GM21619 (cell line): ENCODE measurements around the gene MYL11.
A peak's percentile ranks its signal among the peaks of the same experiment; 100 is the strongest.

ENCODE experiments used
- ATAC-seq: cut with Tn5 transposase; IDR thresholded peaks from one replicate; pipeline ENCODE4 v1.9.1; 2021; ENCODE audit not compliant: unreplicated experiment

The MYL11 gene

DNA sequence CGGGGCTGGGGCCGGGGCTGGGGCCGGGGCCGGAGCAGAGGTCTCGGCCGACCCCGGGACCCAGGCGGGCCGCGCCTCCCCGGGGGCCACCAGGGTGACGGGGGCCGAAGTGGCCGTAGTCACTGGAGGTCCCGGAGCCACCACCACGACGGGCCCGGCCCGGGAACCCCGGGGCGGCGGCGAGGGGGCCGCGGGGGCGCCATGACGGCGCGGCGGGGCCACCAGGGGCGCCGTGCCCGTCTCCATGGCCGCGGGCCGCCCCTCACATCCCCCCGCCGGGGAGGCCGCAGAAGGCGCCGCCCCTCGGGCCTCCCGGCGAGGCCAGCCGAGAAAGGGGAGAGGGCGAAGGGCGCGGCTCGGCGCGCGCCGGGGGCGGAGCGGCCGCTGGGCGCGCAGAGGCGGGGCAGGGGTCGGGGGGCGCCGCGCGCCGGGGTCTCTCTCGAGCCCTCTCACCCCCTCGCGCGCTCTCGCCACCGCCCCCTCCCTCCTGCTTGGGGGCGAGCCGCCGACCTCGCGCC is 4.6 kb upstream of the MYL11 start:
- ATAC-seq, result peak; percentile 2

DNA sequence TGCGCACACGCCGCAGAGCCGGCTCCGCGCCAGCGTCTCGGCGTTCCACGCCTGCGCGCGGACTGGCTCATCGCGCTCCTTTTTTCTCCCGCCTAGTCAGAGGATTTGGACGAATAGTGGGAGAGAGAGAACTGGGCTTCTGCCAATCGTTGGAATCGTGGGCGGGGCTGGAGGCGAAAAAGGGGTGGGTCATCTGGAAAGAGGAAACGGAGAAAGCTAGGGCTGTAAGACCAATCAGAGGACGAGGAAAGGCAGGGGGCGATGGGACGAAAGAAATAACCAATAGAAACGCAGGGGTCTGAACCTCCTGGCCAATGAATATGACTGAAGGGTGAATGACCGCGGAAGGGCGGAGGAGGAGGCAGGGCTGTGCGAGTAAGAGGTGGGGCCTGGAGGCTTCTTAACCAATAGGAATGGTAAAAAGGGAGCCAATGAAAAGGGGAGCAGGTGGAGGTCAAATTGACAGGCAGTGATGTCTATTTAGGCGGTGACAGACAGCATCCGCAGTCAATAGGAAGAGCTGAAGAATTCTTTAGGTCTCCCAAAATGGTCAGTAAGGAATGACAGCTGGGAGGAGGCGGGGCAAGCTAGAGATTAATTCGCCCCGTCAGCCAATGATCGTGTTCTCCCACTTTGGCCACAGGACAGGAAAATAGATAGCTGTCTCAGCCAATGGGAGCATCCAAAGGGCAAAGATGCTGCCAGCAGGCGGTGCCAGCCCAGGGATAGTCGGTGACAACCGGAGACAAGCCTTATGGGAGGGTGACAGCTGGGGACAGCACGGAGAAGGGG is 4.0 kb upstream of the MYL11 start, which contains the start of gene TBC1D10B:
TBC1D10B (minus strand) TSS at position 39 of the 792 bp plus-strand sequence. CDS start 311 bp downstream, outside the sequence.
- peak; percentile 73 for ATAC-seq

GRCh38 chr16:30371248-30371816 is 3.3 kb upstream of the MYL11 start:
- no peak for ATAC-seq

- ATAC-seq, result no peak
These were observed 2.4 kb upstream of the MYL11 start for GRCh38 chr16:30372038-30372712.

- ATAC-seq, result no peak
These were observed 1.9 kb upstream of the MYL11 start for GRCh38 chr16:30372725-30373124.

DNA sequence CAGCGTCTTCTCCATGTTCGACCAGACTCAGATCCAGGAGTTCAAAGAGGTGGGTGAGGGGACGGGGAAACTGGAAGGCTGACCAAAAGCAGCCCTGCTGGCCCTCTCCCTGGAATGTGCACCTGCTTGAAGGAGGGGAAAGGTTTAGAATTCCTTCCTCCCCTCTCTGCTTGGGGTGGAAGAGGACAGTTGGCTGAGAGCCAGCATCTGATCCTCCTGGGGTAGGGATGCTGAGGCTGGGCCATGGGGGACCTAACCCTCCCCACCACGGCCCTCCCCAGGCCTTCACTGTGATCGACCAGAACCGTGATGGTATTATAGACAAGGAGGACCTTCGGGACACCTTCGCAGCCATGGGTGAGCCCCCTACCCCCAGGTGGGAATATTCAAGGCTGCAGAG is 1.3 kb downstream of the MYL11 start:
- ATAC-seq, result no peak

DNA sequence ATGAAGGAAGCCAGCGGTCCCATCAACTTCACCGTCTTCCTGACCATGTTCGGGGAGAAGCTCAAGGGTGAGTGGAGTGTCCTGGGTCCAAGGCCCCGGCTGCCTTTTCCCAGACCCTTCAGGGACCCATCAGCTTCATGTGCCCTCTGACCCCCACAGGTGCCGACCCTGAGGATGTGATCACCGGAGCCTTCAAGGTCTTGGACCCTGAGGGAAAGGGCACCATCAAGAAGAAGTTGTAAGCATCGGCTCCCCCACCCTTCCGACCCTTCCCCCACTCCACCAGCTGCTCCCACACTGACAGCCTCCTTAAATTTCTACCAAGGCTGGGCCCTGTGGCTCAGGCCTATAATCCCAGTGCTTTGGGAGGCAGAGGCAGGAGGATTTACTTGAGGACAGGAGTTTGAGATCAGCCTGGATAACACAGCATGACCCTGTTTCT is 1.9 kb downstream of the MYL11 start:
- ATAC-seq, result no peak

GRCh38 chr16:30377050-30377811 is 2.6 kb downstream of the MYL11 start:
- ATAC-seq, result no peak

DNA sequence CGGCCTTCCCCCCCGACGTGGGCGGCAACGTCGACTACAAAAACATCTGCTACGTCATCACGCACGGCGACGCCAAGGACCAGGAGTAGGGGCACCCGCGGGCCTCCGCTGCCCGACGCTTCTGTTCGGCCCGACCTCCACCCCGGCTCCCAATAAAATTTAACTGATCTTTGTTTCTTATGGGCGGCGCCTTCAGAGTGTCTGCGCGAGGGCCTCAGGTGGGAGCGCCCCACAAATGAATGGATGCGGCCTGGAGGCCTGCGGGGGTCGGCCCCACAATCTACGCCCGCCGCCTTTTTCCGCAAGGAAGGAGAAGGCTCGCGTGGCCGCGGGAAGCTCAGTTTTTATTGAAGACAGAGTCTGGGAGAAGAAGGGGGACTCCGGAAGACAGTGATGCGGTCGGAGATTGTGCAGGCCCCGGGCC is 3.2 kb downstream of the MYL11 start:
- ATAC-seq, result peak; percentile 36

DNA sequence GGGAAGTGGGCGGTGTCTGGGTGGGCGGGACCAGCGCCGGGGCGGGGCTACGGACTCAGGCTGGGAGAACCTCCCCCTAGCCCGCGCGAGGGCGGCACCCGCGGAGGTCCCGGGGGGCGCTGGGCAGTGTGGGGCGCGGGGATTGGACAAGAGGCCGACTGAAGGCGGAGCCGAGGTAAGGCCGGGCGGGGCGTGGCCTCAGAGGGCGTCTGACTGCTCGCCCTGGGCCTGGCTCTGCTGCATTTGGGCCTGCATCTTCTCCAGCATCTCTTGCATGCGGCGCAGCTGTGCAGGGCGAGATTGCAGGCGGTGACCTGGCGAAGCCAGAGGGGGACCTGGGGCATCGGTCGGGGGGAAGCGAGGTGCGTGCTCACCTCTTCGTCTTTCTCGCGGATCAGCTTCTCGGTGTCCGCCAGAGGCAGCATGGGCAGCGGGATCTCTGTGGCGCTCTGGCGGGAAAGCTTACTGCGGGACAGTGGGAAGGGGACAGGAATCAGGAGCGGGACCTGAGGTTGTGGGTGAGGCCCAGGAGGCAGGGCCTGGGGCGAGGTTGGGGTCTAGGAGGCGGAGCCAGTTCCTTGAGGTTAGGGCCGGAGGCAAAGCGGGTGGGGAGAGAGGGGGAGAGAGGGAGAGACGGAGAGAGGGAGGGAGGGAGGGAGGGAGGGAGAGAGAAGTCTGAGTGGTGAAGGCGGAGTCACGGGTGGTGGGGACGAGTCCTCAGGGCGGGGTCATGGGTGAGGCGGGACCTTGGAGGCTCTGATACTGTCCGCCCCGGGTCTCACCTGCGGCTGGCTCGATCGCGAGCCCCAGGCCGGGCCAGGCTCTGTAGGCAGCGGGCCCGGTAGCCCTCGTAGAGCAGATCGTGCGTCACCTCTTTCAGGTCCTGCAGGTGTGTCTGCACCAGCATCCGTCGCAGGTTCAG is 3.9 kb downstream of the MYL11 start:
- peak; percentile 68 for ATAC-seq

DNA sequence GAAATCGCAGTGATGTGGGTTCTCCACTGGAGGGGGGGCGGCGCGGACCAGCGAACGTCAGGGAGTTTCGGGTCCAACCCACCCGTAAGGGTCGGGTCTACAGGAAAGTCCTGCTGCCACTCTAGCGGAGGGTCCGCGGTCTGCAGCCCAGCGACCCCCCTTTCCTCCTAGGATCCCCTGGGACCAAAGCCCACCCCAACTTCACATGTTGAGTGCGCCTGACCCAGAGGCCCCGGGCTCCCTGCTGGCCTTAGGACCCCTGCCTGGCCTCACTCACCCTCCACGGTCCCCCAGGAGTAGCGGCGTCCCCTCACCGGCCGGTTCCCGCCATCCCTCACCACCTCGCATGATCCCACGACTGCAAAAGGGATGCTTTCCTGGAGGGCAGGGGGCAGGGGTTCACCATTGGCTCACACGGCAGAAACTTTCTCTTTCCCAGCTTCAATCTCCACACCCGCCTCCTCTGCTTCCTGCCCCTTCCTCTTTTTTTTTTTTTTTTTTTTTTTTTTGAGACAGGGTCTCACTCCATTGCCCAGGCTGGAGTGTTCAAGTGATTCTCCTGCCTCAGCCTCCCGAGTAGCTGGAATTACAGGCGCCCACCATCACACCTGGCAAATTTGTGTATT is 4.7 kb downstream of the MYL11 start:
- no peak for ATAC-seq

DNA sequence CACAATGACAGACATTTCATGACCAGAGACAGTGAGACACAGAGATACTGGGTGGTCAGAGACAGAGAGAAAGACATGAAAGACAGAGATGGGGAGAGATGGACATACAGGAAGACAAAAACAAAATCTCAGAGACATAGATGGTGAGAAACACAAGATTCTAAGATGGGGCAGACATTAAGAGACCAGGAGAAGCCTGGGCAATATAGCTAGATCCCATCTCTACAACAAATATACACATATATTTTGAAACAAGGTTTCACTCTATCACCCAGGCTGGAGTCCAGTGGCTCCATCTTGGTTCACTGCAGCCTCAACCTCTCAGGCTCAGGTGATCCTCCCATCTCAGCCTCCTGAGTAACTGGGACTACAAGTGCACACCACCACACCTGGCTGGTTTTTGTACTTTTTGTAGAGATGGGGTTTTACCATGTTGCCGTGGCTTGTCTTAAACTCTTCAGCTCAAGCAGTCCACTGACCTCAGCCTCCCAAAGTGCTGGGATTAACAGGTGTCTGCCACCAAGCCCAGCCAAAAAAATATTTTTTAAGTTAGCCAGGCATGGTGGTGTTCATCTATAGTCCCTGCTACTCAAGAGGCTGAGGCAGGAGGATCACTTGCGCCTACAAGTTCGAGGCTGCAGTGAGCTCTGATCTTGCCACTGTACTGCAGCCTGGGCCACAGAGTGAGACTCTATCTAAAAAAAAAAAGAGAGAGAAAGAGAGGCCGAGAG is 5.6 kb downstream of the MYL11 start:
- ATAC-seq, result no peak

DNA sequence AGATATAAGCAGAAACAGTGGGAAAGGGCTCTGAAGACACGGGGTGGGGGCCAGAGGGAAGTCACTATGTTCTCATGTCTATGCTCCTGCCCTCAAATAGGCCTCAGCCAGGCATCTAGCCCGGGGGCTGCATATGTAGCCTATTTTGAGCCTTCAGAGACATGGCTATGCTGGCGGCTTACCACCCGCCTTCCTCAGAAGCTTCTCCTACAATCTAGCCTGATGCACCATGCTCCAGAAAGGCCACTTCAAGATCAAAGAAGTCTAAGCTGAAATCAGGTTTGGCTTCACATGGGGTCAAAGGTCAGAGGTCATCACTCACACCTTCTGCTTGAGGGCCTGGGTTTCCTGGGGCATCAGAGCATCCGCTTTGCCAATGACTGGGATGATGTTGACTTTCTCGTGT is 6.2 kb downstream of the MYL11 start:
- no peak for ATAC-seq

DNA sequence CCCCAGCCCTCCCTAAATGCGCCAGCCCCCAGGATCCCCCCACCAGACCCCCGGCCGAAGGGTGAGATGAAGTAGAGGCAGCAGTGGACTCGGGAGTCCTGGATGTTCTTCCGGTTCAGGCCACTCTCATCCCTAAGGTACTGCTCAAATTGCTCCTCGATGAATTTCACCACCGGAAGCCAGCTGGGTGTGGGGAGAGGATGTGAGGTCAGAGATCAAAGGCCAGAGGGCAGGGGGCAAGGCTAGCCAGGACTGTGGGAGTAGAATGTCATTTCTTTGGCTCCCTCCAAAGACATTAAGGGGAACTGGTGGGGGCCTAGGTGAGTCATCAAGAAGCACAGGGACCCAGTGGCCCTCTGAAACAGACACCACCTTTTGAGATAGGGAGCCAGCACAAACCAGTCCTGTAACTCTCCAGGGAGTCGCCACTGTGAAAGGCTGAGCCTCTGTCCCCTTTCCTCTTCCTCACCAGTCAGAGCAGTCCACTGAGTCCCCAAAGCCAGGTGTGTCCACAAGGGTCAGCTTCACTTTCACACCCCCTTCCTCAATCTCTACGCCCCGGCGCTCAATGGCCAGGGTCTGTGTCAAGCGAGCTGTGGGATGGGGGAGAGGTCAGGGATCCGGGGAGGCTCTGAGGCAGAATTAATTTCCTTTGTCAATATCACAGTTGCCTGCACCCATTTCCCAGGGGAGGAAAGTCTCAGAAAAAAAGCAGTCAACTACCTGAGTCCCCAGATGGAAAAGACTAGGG is 6.9 kb downstream of the MYL11 start:
- ATAC-seq, result no peak

DNA sequence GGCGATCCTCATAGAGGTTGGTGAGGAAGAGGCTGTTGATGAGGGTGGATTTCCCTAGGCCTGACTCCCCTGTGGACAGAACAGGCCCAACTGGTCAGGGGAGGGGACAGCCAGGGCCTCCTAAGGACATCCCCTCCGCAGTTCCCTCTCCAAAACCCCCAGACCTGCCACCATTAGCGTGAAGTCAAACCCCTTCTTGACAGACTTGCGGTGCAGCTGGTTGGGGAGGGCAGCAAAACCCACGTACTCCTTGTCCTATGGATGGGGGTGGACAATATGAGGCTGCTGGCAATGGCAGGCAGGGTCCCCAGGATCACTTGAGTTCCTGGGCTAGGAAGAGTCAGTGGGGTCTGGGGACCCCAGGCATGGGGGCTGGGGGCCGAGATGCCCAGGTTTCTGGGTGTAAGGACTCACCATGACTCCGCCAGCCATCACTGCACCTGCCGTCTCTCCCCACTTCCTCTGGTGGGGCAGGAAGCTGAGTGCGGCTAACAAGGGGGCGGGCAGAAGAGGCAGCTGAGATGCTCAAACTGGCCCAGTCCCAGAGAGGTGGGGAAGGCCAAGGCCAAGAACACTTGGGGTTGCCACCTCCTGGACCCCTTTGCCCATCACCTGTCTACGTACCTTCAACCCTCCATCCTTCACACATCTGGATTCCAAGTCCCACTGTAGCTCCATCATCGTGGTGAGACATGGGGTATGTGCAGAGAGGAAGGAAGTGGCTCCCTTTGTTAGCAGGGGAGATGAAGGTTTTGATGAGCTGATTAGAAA is 7.7 kb downstream of the MYL11 start, which contains the start of gene SEPTIN1:
SEPTIN1 (minus strand) TSS at position 451 of the 771 bp plus-strand sequence; CDS start at position 432, 19 bp downstream.
- peak; percentile 30 for ATAC-seq

- no peak for ATAC-seq
These were observed 8.9 kb downstream of the MYL11 start for GRCh38 chr16:30383521-30383920.

GRCh38 chr16:30394592-30395154 is 20.1 kb downstream of the MYL11 start:
- no peak for ATAC-seq
